NCI-H1048 (cell line): ENCODE results near the gene NAV3.

Source experiments
- DNase-seq: peaks from one replicate; lab custom pipeline; 2025; lab: John Stamatoyannopoulos, UW

The NAV3 gene

GRCh38 chr12:77830583-77831351, at the start of gene NAV3:
TSS of gene NAV3 (plus strand) at chr12:77830894. CDS start at chr12:77831462, 568 bp downstream.
- DNase-seq, result no peak

- DNase-seq, result no peak
Observed at GRCh38 chr12:77782034-77782433, 48.7 kb upstream of the NAV3 start.

GRCh38 chr12:77782766-77783165, 47.9 kb upstream of the NAV3 start:
- no peak for DNase-seq

GRCh38 chr12:77785211-77785610, 45.5 kb upstream of the NAV3 start:
- no peak for DNase-seq

- no peak for DNase-seq
Observed at GRCh38 chr12:77786675-77787074, 44.0 kb upstream of the NAV3 start.

- no peak for DNase-seq
Observed at GRCh38 chr12:77788231-77789168, 42.2 kb upstream of the NAV3 start.

- DNase-seq, result no peak
Observed at GRCh38 chr12:77795699-77796098, 35.0 kb upstream of the NAV3 start.

GRCh38 chr12:77796775-77797174, 33.9 kb upstream of the NAV3 start:
- no peak for DNase-seq

GRCh38 chr12:77800501-77800900, 30.2 kb upstream of the NAV3 start:
- no peak for DNase-seq

GRCh38 chr12:77808534-77808933, 22.2 kb upstream of the NAV3 start:
- no peak for DNase-seq

GRCh38 chr12:77813558-77813957, 17.1 kb upstream of the NAV3 start:
- DNase-seq, result no peak

- DNase-seq, result no peak
Observed at GRCh38 chr12:77814386-77814785, 16.3 kb upstream of the NAV3 start.

- DNase-seq, result no peak
Observed at GRCh38 chr12:77816196-77816595, 14.5 kb upstream of the NAV3 start.

GRCh38 chr12:77817276-77817675, 13.4 kb upstream of the NAV3 start:
- DNase-seq, result no peak

GRCh38 chr12:77818351-77818750, 12.3 kb upstream of the NAV3 start:
- DNase-seq, result no peak

- DNase-seq, result no peak
Observed at GRCh38 chr12:77821699-77822203, 8.9 kb upstream of the NAV3 start.

GRCh38 chr12:77833329-77833728, 2.6 kb downstream of the NAV3 start:
- DNase-seq, result no peak

- DNase-seq, result no peak
Observed at GRCh38 chr12:77834618-77835017, 3.9 kb downstream of the NAV3 start.

GRCh38 chr12:77835969-77836368, 5.3 kb downstream of the NAV3 start:
- no peak for DNase-seq

- no peak for DNase-seq
Observed at GRCh38 chr12:77837876-77838291, 7.2 kb downstream of the NAV3 start.

GRCh38 chr12:77841521-77841920, 10.8 kb downstream of the NAV3 start:
- DNase-seq, result no peak

- no peak for DNase-seq
Observed at GRCh38 chr12:77842430-77842829, 11.7 kb downstream of the NAV3 start.

GRCh38 chr12:77845831-77846230, 15.1 kb downstream of the NAV3 start:
- DNase-seq, result no peak
